Memory B cell (primary cell): ENCODE results near the gene PSEN1.

Source experiments
- ATAC-seq: fragments of 150-1000 bp; cut with Tn5 transposase; 2 replicates; pipeline ENCODE4 v1.10.0; 2021; ENCODE audit warnings: low read depth, mild to moderate bottlenecking, moderate library complexity
- DNase-seq, 2 donors: peaks; one replicate each; pipeline ENCODE4 v3.0.0; 2022; ENCODE audit warnings: low spot score in 2 of 2
- H3K27ac Mint-ChIP-seq: one replicate; pipeline ENCODE4 v1.8.0; 2022; ENCODE audit warnings: mild to moderate bottlenecking, moderate library complexity, mixed read lengths
- H3K27me3 Mint-ChIP-seq: one replicate; pipeline ENCODE4 v1.8.0; 2022; ENCODE audit warnings: mixed read lengths
- H3K36me3 Mint-ChIP-seq: one replicate; pipeline ENCODE4 v1.8.0; 2022; ENCODE audit warnings: mild to moderate bottlenecking, mixed read lengths
- H3K4me1 Mint-ChIP-seq: one replicate; pipeline ENCODE4 v1.8.0; 2022; ENCODE audit warnings: mixed read lengths
- H3K4me3 Mint-ChIP-seq: one replicate; pipeline ENCODE4 v1.8.0; 2022; ENCODE audit warnings: mild to moderate bottlenecking, moderate library complexity, mixed read lengths
- H3K9me3 Mint-ChIP-seq: one replicate; pipeline ENCODE4 v1.8.0; 2022; ENCODE audit warnings: mixed read lengths

Gene PSEN1

DNA sequence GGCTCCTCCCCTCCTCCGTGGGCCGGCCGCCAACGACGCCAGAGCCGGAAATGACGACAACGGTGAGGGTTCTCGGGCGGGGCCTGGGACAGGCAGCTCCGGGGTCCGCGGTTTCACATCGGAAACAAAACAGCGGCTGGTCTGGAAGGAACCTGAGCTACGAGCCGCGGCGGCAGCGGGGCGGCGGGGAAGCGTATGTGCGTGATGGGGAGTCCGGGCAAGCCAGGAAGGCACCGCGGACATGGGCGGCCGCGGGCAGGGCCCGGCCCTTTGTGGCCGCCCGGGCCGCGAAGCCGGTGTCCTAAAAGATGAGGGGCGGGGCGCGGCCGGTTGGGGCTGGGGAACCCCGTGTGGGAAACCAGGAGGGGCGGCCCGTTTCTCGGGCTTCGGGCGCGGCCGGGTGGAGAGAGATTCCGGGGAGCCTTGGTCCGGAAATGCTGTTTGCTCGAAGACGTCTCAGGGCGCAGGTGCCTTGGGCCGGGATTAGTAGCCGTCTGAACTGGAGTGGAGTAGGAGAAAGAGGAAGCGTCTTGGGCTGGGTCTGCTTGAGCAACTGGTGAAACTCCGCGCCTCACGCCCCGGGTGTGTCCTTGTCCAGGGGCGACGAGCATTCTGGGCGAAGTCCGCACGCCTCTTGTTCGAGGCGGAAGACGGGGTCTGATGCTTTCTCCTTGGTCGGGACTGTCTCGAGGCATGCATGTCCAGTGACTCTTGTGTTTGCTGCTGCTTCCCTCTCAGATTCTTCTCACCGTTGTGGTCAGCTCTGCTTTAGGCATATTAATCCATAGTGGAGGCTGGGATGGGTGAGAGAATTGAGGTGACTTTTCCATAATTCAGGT lies at the start of gene PSEN1:
TSS of gene PSEN1 (plus strand) at position 121 of the 839 bp plus-strand sequence. CDS start 11,513 bp downstream, outside the sequence.
- Mint-ChIP-seq H3K27me3 (no peaks in the 10 kb centered on the region), H3K9me3 (peaks cover 12% of the 10 kb centered on the region), H3K27ac (peak within 1 kb of the TSS; percentile 99), H3K4me3 (peak within 1 kb of the TSS; percentile 93), H3K36me3 (peaks cover 22% of the 10 kb centered on the region), H3K4me1 (peaks cover 17% of the 10 kb centered on the region)
- DNase-seq = peak; percentile 99 to 100
- peak; percentile 90 for ATAC-seq

DNA sequence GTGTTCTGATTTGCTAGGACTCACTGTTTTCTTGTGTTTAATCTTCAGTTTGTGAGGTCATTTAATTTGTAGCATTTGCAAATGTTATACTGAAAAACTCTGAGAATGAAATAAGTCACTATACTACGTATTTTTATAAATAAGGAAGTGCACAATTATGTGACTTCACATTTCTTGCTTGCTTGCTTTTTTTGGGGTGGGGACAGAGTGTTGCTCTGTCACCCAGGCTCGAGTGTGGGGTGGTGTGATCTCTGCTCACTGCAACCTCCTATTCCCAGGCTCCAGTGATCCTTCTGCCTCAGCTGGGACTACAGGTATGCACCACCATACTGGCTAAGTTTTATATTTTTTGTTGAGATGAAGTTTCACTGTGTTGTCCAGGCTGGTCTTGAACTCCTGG lies 45.3 kb upstream of the PSEN1 start:
- no peak for ATAC-seq
- Mint-ChIP-seq H3K36me3 (peaks cover 20% of the 10 kb centered on the region), H3K27me3 (no peaks in the 10 kb centered on the region), H3K9me3 (no peaks in the 10 kb centered on the region), H3K4me3 (no peak overlapping the region), H3K27ac (no peak overlapping the region), H3K4me1 (peaks cover 5% of the 10 kb centered on the region)
- no peak for DNase-seq

DNA sequence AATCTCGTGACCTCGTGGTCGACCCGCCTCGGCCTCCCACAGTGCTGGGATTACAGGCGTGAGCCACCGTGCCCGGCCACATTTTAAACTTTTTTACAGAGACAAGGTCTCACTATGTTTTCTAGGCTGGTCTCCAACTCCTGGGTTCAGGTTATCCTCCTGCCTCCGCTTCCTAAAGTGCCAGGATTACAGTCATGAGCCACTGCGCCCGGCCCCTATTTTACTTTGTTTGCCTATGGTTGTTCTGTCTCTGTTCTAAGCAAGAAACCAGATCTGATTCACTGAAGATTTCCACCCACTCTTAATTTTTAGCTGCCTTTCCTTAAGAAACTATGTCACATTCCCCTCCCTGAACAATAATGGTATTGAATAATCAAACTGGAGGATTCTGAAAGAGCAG lies 38.9 kb upstream of the PSEN1 start:
- no peak for DNase-seq
- peak overlapping the region; percentile 55 for H3K27ac Mint-ChIP-seq
- H3K27me3 Mint-ChIP-seq = no peaks in the 10 kb centered on the region
- H3K4me1 Mint-ChIP-seq = no peaks in the 10 kb centered on the region
- no peaks in the 10 kb centered on the region for H3K9me3 Mint-ChIP-seq
- H3K36me3 Mint-ChIP-seq = peaks cover 24% of the 10 kb centered on the region
- H3K4me3 Mint-ChIP-seq = no peak overlapping the region
- no peak for ATAC-seq

DNA sequence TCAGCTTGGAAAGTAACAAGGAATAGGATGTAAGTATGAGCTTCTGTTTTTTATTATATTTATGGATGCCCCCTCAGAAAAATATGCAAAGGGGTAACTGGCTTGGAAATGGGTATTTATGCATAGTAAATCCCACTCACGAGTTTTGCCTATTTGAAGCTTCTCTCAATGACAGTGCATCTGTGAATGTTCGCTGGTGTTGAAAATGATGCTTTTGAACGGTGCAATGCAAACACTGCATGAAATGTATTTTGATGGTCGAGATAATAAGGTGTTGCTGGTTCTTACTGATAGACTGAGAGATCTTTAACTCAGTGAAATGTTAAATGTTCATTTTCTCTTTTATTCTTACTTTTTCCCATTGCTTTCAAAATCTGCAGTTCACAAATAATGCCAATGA lies 36.0 kb upstream of the PSEN1 start:
- H3K27ac Mint-ChIP-seq = peak overlapping the region; percentile 35
- no peak for DNase-seq
- peaks cover 33% of the 10 kb centered on the region for H3K36me3 Mint-ChIP-seq
- no peaks in the 10 kb centered on the region for H3K9me3 Mint-ChIP-seq
- no peak for ATAC-seq
- H3K27me3 Mint-ChIP-seq = no peaks in the 10 kb centered on the region
- no peak overlapping the region for H3K4me3 Mint-ChIP-seq
- H3K4me1 Mint-ChIP-seq = peaks cover 3% of the 10 kb centered on the region

DNA sequence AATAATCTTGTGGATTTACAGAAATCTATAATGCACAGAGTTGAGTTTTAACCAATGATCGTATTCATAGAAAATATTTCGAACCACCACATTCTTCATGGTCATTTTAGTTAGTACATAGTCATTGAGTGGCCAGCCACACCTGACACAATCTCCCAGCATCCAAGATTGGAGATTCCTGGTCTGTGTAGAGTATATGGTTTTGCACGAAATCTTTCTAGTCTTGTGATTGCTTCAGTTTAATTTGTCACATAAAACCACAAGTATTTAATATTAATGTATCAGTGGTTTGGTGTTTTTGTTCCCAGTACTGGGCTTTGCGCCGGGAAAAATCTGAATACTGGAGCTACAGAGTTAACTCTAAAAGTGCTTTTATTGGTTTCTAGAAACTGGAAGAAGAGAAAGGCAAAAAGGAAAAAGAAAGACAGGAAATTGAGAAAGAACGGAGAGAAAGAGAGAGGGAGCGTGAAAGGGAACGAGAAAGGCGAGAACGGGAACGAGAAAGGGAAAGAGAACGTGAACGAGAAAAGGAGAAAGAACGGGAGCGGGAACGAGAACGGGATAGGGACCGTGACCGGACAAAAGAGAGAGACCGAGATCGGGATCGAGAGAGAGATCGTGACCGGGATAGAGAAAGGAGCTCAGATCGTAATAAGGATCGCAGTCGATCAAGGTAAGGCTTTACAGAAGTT lies 33.4 kb upstream of the PSEN1 start:
- DNase-seq (no peak), ATAC-seq (no peak)
- Mint-ChIP-seq H3K9me3 (no peaks in the 10 kb centered on the region), H3K4me1 (peaks cover 3% of the 10 kb centered on the region), H3K4me3 (no peak overlapping the region), H3K27me3 (no peaks in the 10 kb centered on the region), H3K36me3 (peaks cover 28% of the 10 kb centered on the region), H3K27ac (peak overlapping the region; percentile 21)

DNA sequence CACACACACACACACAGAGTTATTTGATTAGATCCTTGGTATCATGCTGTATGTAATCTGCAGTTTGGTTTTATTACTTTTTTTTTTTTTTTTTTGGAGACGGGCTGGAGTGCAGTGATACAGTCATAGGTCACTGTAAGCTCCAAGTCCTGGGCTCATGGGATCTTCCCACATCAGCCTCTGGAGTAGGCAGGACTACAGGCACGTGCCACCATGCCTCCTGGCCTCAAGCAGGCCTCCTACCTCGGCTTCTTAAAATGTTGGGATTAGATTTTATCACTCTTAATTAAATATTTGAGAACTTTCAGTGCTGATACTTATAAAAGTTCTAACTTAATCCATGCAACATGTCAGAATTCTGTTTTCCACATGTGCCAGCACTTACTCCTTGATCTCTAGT lies 31.3 kb upstream of the PSEN1 start:
- Mint-ChIP-seq H3K4me3 (no peak overlapping the region), H3K4me1 (peaks cover 4% of the 10 kb centered on the region), H3K9me3 (no peaks in the 10 kb centered on the region), H3K27ac (no peak overlapping the region), H3K27me3 (no peaks in the 10 kb centered on the region), H3K36me3 (peaks cover 33% of the 10 kb centered on the region)
- DNase-seq (no peak), ATAC-seq (no peak)

DNA sequence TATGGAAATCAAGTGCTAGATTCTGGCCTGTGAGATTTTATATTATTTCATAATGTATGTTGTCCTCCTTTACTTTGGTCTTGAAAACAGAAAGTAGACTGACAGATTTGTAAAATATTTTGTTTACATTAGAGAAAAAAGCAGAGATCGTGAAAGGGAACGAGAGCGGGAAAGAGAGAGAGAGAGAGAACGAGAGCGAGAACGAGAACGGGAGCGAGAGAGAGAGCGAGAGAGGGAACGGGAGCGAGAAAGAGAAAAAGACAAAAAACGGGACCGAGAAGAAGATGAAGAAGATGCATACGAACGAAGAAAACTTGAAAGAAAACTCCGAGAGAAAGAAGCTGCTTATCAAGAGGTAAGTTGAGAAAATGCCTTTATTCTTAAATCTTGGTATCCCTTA lies 30.6 kb upstream of the PSEN1 start:
- H3K4me1 Mint-ChIP-seq = peaks cover 4% of the 10 kb centered on the region
- H3K36me3 Mint-ChIP-seq = peaks cover 32% of the 10 kb centered on the region
- no peaks in the 10 kb centered on the region for H3K27me3 Mint-ChIP-seq
- ATAC-seq (no peak), DNase-seq (no peak)
- peak overlapping the region; percentile 11 for H3K27ac Mint-ChIP-seq
- H3K9me3 Mint-ChIP-seq = no peaks in the 10 kb centered on the region
- H3K4me3 Mint-ChIP-seq = no peak overlapping the region

DNA sequence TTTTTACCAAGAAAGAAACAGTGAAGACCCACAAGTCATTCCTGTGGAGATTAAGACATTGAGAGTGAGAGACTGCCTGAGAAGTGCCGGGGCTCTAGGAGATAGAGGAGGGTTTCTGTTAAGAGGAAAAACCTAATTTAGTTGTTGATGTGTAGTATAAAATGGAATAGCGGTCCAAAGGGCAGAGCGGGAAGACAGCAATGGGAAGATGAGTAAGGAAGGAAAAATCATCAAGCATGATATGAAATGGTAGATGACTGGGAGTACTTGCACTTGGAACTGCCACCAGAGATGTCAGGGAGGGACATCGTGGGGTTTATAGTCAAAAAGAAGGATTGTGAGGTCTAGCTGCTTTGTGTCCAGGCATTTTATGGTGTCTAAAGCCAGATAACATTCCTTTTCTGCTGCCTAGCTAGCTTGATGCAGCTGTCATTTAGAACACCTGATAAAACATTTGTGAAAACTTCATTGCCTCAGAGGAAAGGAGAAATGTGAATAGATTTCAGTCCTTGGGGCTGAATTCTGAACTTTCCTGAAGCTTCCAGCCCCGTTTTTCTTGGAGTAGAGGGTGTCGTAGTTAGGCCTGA lies 20.1 kb upstream of the PSEN1 start:
- no peaks in the 10 kb centered on the region for H3K27me3 Mint-ChIP-seq
- ATAC-seq = no peak
- no peak overlapping the region for H3K4me3 Mint-ChIP-seq
- H3K36me3 Mint-ChIP-seq = peaks cover 34% of the 10 kb centered on the region
- H3K4me1 Mint-ChIP-seq = peaks cover 4% of the 10 kb centered on the region
- peak overlapping the region; percentile 51 for H3K27ac Mint-ChIP-seq
- DNase-seq = no peak
- no peaks in the 10 kb centered on the region for H3K9me3 Mint-ChIP-seq

DNA sequence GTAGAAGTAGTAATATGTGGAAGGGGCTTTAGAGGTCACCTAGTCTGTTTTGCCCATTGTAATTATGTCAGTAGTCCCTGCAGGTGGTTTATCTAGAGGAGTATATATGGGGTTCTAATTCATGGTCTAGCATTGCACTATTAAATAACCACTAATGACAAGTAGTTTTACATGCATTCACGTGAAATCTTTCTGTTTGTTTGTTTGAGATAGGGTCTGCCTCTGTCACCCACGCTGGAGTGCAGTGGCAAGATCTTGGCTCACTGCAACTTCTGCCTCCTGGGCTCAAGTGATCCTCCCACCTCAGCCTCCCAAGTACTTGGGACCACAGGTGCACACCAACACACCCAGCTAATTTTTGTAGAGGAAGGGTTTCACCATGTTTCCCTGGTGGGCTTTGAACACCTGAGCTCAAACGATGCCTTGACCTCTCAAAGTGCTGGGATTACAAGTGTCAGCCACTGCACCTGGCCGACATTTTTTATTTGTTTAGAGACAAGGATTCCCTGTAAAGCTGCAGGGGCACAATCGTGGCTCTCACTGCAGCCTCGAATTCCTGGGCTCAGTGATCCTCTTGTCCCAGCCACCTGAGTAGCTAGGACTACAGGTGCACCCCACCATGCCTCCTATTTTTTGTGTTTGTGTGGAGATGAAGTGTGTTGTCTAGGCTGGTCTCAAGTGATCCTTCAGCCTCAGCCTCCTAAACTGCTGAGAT lies 12.0 kb upstream of the PSEN1 start:
- H3K4me3 Mint-ChIP-seq = no peak overlapping the region
- no peaks in the 10 kb centered on the region for H3K4me1 Mint-ChIP-seq
- DNase-seq = no peak
- H3K27ac Mint-ChIP-seq = no peak overlapping the region
- H3K27me3 Mint-ChIP-seq = no peaks in the 10 kb centered on the region
- peaks cover 5% of the 10 kb centered on the region for H3K36me3 Mint-ChIP-seq
- no peak for ATAC-seq
- H3K9me3 Mint-ChIP-seq = no peaks in the 10 kb centered on the region

DNA sequence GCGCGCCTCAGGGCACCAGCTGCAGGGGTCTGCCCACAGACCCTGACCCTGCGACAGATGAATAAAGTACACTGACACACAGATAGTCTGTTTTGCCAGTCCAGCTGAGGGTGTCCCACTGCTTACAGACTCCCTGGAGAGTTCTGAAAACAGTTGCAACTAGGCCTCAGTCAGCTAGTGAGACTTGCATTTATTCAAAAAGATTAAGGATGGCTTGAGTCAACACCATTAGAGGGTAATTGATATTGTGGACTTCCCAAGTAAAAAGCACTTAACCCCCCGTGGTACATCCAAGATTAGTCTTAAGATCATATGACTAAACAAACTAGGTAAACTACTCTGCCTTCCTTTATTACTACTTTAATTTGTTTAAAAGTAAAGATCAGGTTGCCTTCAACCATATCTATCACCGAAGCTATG lies 11.1 kb upstream of the PSEN1 start:
- Mint-ChIP-seq H3K9me3 (no peaks in the 10 kb centered on the region), H3K4me3 (no peak overlapping the region), H3K27ac (peak overlapping the region; percentile 76), H3K4me1 (no peaks in the 10 kb centered on the region), H3K27me3 (no peaks in the 10 kb centered on the region), H3K36me3 (peaks cover 2% of the 10 kb centered on the region)
- ATAC-seq (no peak), DNase-seq (no peak)

DNA sequence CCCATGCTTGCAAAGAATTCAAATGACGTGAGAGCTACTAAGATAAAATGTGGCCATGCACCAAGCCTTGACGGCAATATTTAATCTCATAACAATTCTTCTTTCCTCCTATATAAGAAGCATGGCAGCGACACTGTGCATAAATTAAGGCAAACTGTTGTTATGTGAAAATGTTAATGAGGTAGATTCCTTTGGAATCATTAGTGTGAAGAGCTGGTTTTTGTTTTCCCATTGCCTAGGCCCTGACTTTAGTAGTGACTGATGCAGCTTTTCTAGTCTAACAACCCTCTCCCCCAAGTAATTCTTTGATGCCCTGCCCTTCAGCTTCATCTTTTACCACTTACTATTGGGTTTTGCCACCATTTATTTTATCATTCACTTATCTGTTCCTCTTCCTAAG lies 10.6 kb upstream of the PSEN1 start:
- no peaks in the 10 kb centered on the region for H3K4me1 Mint-ChIP-seq
- no peak for ATAC-seq
- no peaks in the 10 kb centered on the region for H3K27me3 Mint-ChIP-seq
- no peak overlapping the region for H3K4me3 Mint-ChIP-seq
- H3K9me3 Mint-ChIP-seq = no peaks in the 10 kb centered on the region
- H3K27ac Mint-ChIP-seq = peak overlapping the region; percentile 76
- DNase-seq = no peak
- peaks cover 2% of the 10 kb centered on the region for H3K36me3 Mint-ChIP-seq

DNA sequence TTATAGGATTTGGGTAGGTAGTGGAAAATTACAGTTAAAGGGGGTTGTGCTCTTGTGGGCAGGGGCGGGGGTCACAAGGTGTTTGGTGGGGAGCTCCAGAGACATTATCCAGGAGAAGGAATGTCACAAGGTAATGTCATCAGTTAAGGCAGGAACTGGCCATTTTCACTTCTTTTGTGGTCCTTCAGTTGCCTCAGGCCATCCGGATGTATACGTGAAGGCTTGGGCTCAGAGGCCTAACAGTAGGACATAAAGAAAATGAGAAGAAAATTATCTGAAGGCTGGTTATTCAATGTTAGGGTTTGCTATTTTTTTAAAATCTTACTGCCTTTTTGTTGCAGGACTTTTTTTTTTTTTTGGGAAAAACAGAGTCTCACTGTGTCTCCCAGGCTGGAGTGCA lies 2.5 kb upstream of the PSEN1 start:
- H3K4me1 Mint-ChIP-seq = peaks cover 11% of the 10 kb centered on the region
- no peaks in the 10 kb centered on the region for H3K27me3 Mint-ChIP-seq
- H3K9me3 Mint-ChIP-seq = peaks cover 12% of the 10 kb centered on the region
- peak overlapping the region; percentile 17 for H3K27ac Mint-ChIP-seq
- H3K4me3 Mint-ChIP-seq = no peak overlapping the region
- no peak for ATAC-seq
- H3K36me3 Mint-ChIP-seq = peaks cover 21% of the 10 kb centered on the region
- DNase-seq = no peak

DNA sequence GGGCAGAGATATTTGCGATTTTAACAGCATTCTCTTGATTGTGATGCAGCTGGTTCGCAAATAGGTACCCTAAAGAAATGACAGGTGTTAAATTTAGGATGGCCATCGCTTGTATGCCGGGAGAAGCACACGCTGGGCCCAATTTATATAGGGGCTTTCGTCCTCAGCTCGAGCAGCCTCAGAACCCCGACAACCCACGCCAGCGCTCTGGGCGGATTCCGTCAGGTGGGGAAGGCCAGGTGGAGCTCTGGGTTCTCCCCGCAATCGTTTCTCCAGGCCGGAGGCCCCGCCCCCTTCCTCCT lies 271 bp upstream of the PSEN1 start:
- Mint-ChIP-seq H3K4me1 (peaks cover 15% of the 10 kb centered on the region), H3K27me3 (no peaks in the 10 kb centered on the region), H3K4me3 (peak overlapping the region; percentile 93), H3K27ac (peak overlapping the region; percentile 99), H3K36me3 (peaks cover 22% of the 10 kb centered on the region), H3K9me3 (peaks cover 12% of the 10 kb centered on the region)
- ATAC-seq = no peak
- DNase-seq = no peak

DNA sequence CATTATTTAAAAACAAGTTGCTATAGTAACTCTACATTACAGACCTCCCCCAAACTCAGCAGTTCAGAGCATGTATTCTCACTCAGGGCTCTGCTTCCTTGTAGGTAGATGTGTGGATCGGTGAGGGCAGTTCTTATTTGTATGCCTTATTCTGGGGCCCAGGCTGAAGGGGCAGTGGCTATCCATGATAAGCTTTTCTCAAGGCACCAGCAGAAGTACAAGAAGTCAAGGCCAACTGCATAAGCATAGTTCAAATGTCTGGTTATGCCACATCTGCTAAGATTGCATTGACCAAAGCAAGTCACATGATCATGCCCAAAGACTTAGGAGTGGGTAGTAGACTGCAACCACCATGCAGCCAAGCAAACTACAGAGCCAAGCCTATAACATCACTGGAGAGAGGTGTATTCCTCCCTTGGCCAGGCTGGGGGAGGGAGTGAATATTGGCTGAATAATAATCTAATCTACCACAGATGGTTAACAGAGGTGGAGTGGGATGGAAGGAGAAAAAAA lies 4.6 kb downstream of the PSEN1 start:
- DNase-seq (no peak), ATAC-seq (no peak)
- Mint-ChIP-seq H3K27ac (peak overlapping the region; percentile 43), H3K9me3 (no peaks in the 10 kb centered on the region), H3K4me1 (peaks cover 29% of the 10 kb centered on the region), H3K36me3 (peaks cover 10% of the 10 kb centered on the region), H3K27me3 (no peaks in the 10 kb centered on the region), H3K4me3 (no peak overlapping the region)
